HEK293 (cell line): Measurements from ENCODE around the gene SETD7.
"Not testable (repeated sequence)": the region's sequence is repeated elsewhere in the genome, so short reads cannot be mapped to it uniquely, and the experiment has no call there.

Experiments
- CTCF ChIA-PET: fragments of 350-600 bp; formaldehyde crosslinking; extraction: SDS; loops from one replicate; lab custom pipeline; 2021; ENCODE audit warnings: antibody characterized with exemption; lab: Yijun Ruan, JAX
- POLR2A ChIA-PET: fragments of 300-600 bp; formaldehyde crosslinking; extraction: SDS; loops from one replicate; lab custom pipeline; 2020; ENCODE audit warnings: antibody characterized with exemption, inconsistent platforms; lab: Yijun Ruan, JAX
- H3K27ac ChIP-seq: fragments of 200-500 bp; sonication (Bioruptor generic); 2 replicates; pipeline ENCODE4 v1.5.1; 2014; ENCODE audit warnings: low read depth, low read length, control low read depth, inconsistent platforms; ENCODE audit errors: extremely low read depth
- H3K36me3 ChIP-seq, 2 experiments: fragments of 200-500 bp in 1 of 2; sonication (Bioruptor generic) in 1 of 2; 1 replicate in 1 of 2; 2 replicates in 1 of 2; pipeline ENCODE4 v1.5.1; 2014 to 2017; ENCODE audit warnings: inconsistent platforms in 2 of 2, low read length in 2 of 2; ENCODE audit not compliant: control insufficient read depth in 2 of 2, insufficient read depth in 1 of 2
- H3K4me1 ChIP-seq: fragments of 200-500 bp; sonication (Bioruptor generic); 2 replicates; pipeline ENCODE4 v1.5.1; 2014; ENCODE audit warnings: mild to moderate bottlenecking, low read length, inconsistent platforms; ENCODE audit not compliant: control insufficient read depth, insufficient read depth
- H3K4me3 ChIP-seq: 2 replicates; pipeline ENCODE4 v1.5.1; 2011; ENCODE audit warnings: low read depth, mild to moderate bottlenecking, control low read depth, low read length, moderate library complexity
- H3K9me3 ChIP-seq: fragments of 200-500 bp; sonication (Bioruptor generic); 2 replicates; pipeline ENCODE4 v1.5.1; 2014; ENCODE audit warnings: low read depth, low read length, inconsistent platforms; ENCODE audit not compliant: control insufficient read depth, insufficient read depth
- KLF9 ChIP-seq: fragments of 450-650 bp; formaldehyde crosslinking; IDR thresholded peaks from 2 replicates; pipeline ENCODE4 v1.5.1; 2016; ENCODE audit warnings: missing biosample characterization, missing genetic modification characterization, low read depth
- OVOL3 ChIP-seq: fragments of 450-650 bp; formaldehyde crosslinking; IDR thresholded peaks from 2 replicates; pipeline ENCODE4 v1.5.1; 2016; ENCODE audit warnings: missing biosample characterization, missing genetic modification characterization
- PRDM2 ChIP-seq: fragments of 450-650 bp; formaldehyde crosslinking; IDR thresholded peaks from 2 replicates; pipeline ENCODE4 v1.5.1; 2016; ENCODE audit warnings: missing biosample characterization, missing genetic modification characterization, borderline replicate concordance
- ZBTB17 ChIP-seq: fragments of 450-650 bp; formaldehyde crosslinking; IDR thresholded peaks from 2 replicates; pipeline ENCODE4 v1.5.1; 2016; ENCODE audit warnings: missing biosample characterization, missing genetic modification characterization
- ZBTB6 ChIP-seq: fragments of 450-650 bp; formaldehyde crosslinking; IDR thresholded peaks from 2 replicates; pipeline ENCODE4 v1.5.1; 2017; ENCODE audit warnings: missing biosample characterization, missing genetic modification characterization
- ZEB2 ChIP-seq: fragments of 450-650 bp; formaldehyde crosslinking; IDR thresholded peaks from 2 replicates; pipeline ENCODE4 v1.5.1; 2016; ENCODE audit warnings: missing biosample characterization, missing genetic modification characterization
- ZNF148 ChIP-seq: fragments of 450-650 bp; formaldehyde crosslinking; IDR thresholded peaks from 2 replicates; pipeline ENCODE4 v1.5.0; 2017; ENCODE audit warnings: missing biosample characterization, missing genetic modification characterization, borderline replicate concordance
- ZNF274 ChIP-seq, 2 experiments: fragments of 200-500 bp in 1 of 2; fragments of 450-650 bp in 1 of 2; sonication (Bioruptor generic) in 1 of 2; formaldehyde crosslinking in 1 of 2; IDR thresholded peaks; 2 replicates each; pipeline versions ENCODE4 v1.5.1 to v1.6.1; 2014 to 2016; ENCODE audit warnings: borderline replicate concordance in 1 of 2, inconsistent platforms in 1 of 2, low read length in 1 of 2, missing biosample characterization in 1 of 2, missing genetic modification characterization in 1 of 2
- ZNF341 ChIP-seq: fragments of 450-650 bp; formaldehyde crosslinking; IDR thresholded peaks from 2 replicates; pipeline ENCODE4; 2016; ENCODE audit warnings: low read depth, missing biosample characterization, missing genetic modification characterization
- ZNF701 ChIP-seq: fragments of 450-650 bp; formaldehyde crosslinking; IDR thresholded peaks from 2 replicates; pipeline ENCODE4 v1.5.1; 2016; ENCODE audit warnings: missing biosample characterization, missing genetic modification characterization
- ZNF747 ChIP-seq: fragments of 450-650 bp; formaldehyde crosslinking; IDR thresholded peaks from 2 replicates; pipeline ENCODE4 v1.5.1; 2016; ENCODE audit warnings: missing biosample characterization, missing genetic modification characterization
- ZNF76 ChIP-seq: fragments of 450-650 bp; formaldehyde crosslinking; IDR thresholded peaks from 2 replicates; pipeline ENCODE4; 2016; ENCODE audit warnings: low read depth, missing biosample characterization, missing genetic modification characterization, borderline replicate concordance
- ZNF830 ChIP-seq: fragments of 450-650 bp; IDR thresholded peaks from 2 replicates; pipeline ENCODE4 v1.5.0; 2018; ENCODE audit warnings: missing biosample characterization, missing genetic modification characterization, low read depth, mild to moderate bottlenecking, moderate library complexity
- ZSCAN16 ChIP-seq: fragments of 450-650 bp; formaldehyde crosslinking; IDR thresholded peaks from 2 replicates; pipeline ENCODE4 v1.5.1; 2016; ENCODE audit warnings: missing biosample characterization, missing genetic modification characterization

The SETD7 gene

DNA sequence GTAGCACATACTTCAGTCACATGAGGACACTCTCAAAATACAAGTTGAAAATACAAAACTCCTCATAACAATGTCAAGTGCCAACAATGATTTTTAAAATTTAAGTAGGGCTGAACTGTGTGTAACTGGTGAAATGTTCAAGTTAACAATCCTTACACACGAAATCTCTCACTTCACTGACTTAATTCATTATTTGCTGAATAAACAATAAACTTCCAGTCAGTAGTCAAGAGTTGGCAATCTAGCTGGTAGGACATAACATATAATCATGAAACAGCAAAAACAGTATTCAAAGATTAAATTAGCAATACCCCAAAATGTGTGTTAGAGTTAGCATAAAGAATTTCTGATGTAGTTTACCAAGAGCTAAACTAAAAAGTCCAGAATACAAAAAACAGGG, 104.0 kb downstream of the SETD7 start (continued):
- TF ChIP-seq ZNF701 (tag by site-specific recombination) (no peak), ZNF830 (no peak), ZNF76 (tag by site-specific recombination) (no peak), ZBTB17 (tag by site-specific recombination) (no peak), ZNF274 (IDR thresholded peaks at IDR 0.05; ENCODE audit: low read length) (no peak), ZNF274 (tag by site-specific recombination; IDR thresholded peaks at IDR 0.05; ENCODE audit: borderline replicate concordance) (no peak), ZNF747 (tag by site-specific recombination) (no peak), ZNF341 (tag by site-specific recombination) (no peak), ZEB2 (tag by site-specific recombination) (no peak), OVOL3 (tag by site-specific recombination) (no peak)

DNA sequence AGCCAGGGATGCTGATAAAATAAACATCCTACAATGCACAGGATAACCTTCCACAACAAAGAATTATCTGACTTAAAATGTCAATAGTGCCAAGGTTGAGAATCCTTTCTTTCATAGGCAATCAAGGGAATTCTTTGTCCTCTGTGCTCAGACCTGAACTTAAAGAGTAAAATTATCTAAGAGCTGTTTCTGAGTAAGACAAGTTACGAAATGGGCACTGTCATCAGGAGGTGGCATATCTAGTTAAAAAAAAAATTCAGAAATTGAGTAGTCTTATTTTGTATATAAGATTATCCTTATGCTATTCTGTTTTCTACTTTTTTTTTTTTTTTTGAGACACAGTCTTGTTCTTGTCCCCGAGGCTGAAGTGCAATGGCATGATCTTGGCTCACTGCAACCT, 105.4 kb downstream of the SETD7 start:
- no peak overlapping the region for H3K4me3 ChIP-seq
- H3K9me3 ChIP-seq = no peaks in the 10 kb centered on the region
- TF ChIP-seq PRDM2 (tag by site-specific recombination) (no peak), ZSCAN16 (tag by site-specific recombination) (no peak), ZNF148 (tag by site-specific recombination) (no peak), KLF9 (tag by site-specific recombination) (no peak), ZBTB6 (tag by site-specific recombination) (no peak)
- H3K4me1 ChIP-seq = no peaks in the 10 kb centered on the region
- no peak overlapping the region for H3K27ac ChIP-seq
- peaks cover 0 to 4% of the 10 kb centered on the region in 2 experiments; a peak in 1 of 3 replicates for H3K36me3 ChIP-seq
- ChIA-PET POLR2A (interaction anchor here (0.7 kb wide), 1 partner anchor 274 kb away, joined by 4 read pairs; no protein-coding TSS in a partner anchor), CTCF (no interaction called here)

GRCh38 chr4:139447078-139447477, 108.9 kb downstream of the SETD7 start:
- POLR2A ChIA-PET, H3K4me3 ChIP-seq, H3K36me3 ChIP-seq, H3K9me3 ChIP-seq, H3K27ac ChIP-seq, H3K4me1 ChIP-seq, CTCF ChIA-PET: not testable (repeated sequence)
